Measurements from ENCODE around the gene MEIS1. TPM values are rescaled to one million over a fixed set of nuclear protein-coding genes. Genes with fewer than 3 reads are reported as not detected.
A peak's percentile ranks its signal among the peaks of the same experiment; 100 is the strongest.
"Not testable (repeated sequence)": the region's sequence is repeated elsewhere in the genome, so short reads cannot be mapped to it uniquely, and the experiment has no call there.

Gene MEIS1
- total RNA-seq, 1 experiment from 2014 or later = 11.5 TPM

DNA sequence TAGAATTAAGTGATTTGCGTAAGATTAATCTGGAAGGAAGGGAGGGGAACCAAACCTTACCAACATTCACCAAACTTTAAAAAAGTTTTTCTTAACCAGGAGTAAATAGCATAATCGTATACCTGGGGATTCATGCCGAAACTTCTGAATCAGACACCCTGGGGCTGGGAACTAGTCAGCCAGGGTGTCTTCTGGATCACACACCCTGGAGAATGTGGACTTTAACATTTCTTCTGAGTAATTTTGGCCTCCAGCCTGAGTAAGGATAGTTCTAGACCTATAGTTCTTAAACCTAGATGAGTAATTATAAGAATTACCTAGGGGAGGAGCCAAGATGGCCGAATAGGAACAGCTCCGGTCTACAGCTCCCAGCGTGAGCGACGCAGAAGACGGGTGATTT is 44.1 kb upstream of the MEIS1 start:
- no TSS peak for BruUV-seq (replicated peaks)
- intact Hi-C loops (cut with micrococcal nuclease; ENCODE audit: unreplicated experiment) = no loop called here
- peak overlapping the region; percentile 61 for H3K27ac Mint-ChIP-seq (ENCODE audit: unreplicated experiment)
- no peak for DNase-seq
- peak overlapping the region; percentile 63 for H3K4me3 Mint-ChIP-seq (ENCODE audit: low read depth, unreplicated experiment)
- H3K36me3 Mint-ChIP-seq (ENCODE audit: insufficient read depth, unreplicated experiment) = peaks cover 12% of the 10 kb centered on the region
- no peaks in the 10 kb centered on the region for H3K27me3 Mint-ChIP-seq (ENCODE audit: unreplicated experiment)
- H3K4me1 Mint-ChIP-seq (ENCODE audit: low read depth, unreplicated experiment) = peaks cover 10% of the 10 kb centered on the region
- peaks cover 4% of the 10 kb centered on the region for H3K9me3 Mint-ChIP-seq (ENCODE audit: low read depth, unreplicated experiment)
- CTCF ChIA-PET = no interaction called here
- TF ChIP-seq, protein P1, sequence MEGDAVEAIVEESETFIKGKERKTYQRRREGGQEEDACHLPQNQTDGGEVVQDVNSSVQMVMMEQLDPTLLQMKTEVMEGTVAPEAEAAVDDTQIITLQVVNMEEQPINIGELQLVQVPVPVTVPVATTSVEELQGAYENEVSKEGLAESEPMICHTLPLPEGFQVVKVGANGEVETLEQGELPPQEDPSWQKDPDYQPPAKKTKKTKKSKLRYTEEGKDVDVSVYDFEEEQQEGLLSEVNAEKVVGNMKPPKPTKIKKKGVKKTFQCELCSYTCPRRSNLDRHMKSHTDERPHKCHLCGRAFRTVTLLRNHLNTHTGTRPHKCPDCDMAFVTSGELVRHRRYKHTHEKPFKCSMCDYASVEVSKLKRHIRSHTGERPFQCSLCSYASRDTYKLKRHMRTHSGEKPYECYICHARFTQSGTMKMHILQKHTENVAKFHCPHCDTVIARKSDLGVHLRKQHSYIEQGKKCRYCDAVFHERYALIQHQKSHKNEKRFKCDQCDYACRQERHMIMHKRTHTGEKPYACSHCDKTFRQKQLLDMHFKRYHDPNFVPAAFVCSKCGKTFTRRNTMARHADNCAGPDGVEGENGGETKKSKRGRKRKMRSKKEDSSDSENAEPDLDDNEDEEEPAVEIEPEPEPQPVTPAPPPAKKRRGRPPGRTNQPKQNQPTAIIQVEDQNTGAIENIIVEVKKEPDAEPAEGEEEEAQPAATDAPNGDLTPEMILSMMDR (IDR thresholded peaks at IDR 0.05; ENCODE audit: unreplicated experiment) = no peak

DNA sequence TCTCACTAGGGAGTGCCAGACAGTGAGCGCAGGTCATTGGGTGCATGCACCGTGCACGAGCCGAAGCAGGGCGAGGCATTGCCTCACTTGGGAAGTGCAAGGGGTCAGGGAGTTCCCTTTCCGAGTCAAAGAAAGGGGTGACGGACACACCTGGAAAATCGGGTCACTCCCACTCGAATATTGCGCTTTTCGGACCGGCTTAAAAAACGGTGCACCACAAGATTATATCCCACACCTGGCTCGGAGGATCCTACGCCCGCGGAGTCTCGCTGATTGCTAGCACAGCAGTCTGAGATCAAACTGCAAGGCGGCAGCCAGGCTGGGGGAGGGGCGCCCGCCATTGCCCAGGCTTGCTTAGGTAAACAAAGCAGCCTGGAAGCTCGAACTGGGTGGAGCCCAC is 43.7 kb upstream of the MEIS1 start:
- H3K27me3 Mint-ChIP-seq (ENCODE audit: unreplicated experiment); CTCF ChIA-PET; intact Hi-C loops (cut with micrococcal nuclease; ENCODE audit: unreplicated experiment); BruUV-seq (replicated peaks); H3K4me1 Mint-ChIP-seq (ENCODE audit: low read depth, unreplicated experiment); H3K9me3 Mint-ChIP-seq (ENCODE audit: low read depth, unreplicated experiment); DNase-seq: not testable (repeated sequence)
- peak overlapping the region; percentile 61 for H3K27ac Mint-ChIP-seq (ENCODE audit: unreplicated experiment)
- H3K36me3 Mint-ChIP-seq (ENCODE audit: insufficient read depth, unreplicated experiment) = peaks cover 12% of the 10 kb centered on the region
- peak overlapping the region; percentile 63 for H3K4me3 Mint-ChIP-seq (ENCODE audit: low read depth, unreplicated experiment)

DNA sequence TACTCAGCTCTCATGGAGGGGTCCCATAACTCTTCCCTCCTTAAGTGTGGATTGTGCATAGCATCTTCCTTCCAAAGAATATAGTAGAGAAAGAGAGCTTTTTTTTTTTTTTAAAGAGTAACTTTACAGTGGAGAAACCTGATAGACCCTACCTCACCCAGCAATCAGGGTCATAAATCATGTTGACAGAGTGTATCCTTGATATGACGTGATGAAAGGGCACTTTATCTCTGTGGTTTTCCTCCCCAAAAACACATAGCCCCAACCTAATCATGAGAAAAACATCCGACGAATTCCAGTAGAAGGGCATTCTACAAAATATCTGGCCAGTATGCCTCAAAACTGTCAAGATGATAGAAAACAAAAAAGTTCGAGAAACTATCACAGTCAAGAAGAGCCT is 29.5 kb upstream of the MEIS1 start:
- Mint-ChIP-seq H3K27ac (ENCODE audit: unreplicated experiment) (no peak overlapping the region), H3K27me3 (ENCODE audit: unreplicated experiment) (no peaks in the 10 kb centered on the region), H3K36me3 (ENCODE audit: insufficient read depth, unreplicated experiment) (no peaks in the 10 kb centered on the region), H3K4me1 (ENCODE audit: low read depth, unreplicated experiment) (no peaks in the 10 kb centered on the region), H3K4me3 (ENCODE audit: low read depth, unreplicated experiment) (no peak overlapping the region), H3K9me3 (ENCODE audit: low read depth, unreplicated experiment) (no peaks in the 10 kb centered on the region)
- BruUV-seq (replicated peaks) = no TSS peak
- CTCF ChIA-PET = no interaction called here
- intact Hi-C loops (cut with micrococcal nuclease; ENCODE audit: unreplicated experiment) = loop anchor here (5.0 kb wide), 1 partner anchor 73 kb away; no protein-coding TSS in a partner anchor
- DNase-seq = no peak
- TF ChIP-seq, protein P1 (IDR thresholded peaks at IDR 0.05; ENCODE audit: unreplicated experiment) = no peak

DNA sequence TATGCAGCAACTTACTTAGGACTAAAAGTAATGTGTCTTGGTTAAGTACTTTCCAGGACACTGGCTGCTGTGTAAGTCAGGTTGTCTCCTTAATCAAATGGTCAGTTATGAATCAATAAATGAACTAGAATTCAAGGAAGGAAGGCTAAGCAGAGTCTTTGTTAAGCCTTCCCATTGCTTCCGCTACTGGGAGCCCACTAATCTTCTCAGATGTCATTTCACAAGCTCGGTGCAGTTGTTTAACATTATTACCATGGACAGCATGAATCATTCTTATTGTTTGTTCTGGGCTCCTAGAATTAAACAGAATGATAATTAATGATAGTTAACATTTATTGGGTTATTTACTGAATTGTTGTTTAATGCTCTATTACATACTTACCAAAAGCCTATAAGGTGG is 26.0 kb upstream of the MEIS1 start:
- no peaks in the 10 kb centered on the region for H3K36me3 Mint-ChIP-seq (ENCODE audit: insufficient read depth, unreplicated experiment)
- DNase-seq = no peak
- no TSS peak for BruUV-seq (replicated peaks)
- H3K27ac Mint-ChIP-seq (ENCODE audit: unreplicated experiment) = no peak overlapping the region
- H3K4me1 Mint-ChIP-seq (ENCODE audit: low read depth, unreplicated experiment) = no peaks in the 10 kb centered on the region
- no peaks in the 10 kb centered on the region for H3K27me3 Mint-ChIP-seq (ENCODE audit: unreplicated experiment)
- intact Hi-C loops (cut with micrococcal nuclease; ENCODE audit: unreplicated experiment) = loop anchor here (5.0 kb wide), 1 partner anchor 77 kb away; no protein-coding TSS in a partner anchor
- CTCF ChIA-PET = no interaction called here
- TF ChIP-seq, protein P1 (IDR thresholded peaks at IDR 0.05; ENCODE audit: unreplicated experiment) = no peak
- H3K9me3 Mint-ChIP-seq (ENCODE audit: low read depth, unreplicated experiment) = no peaks in the 10 kb centered on the region
- no peak overlapping the region for H3K4me3 Mint-ChIP-seq (ENCODE audit: low read depth, unreplicated experiment)

DNA sequence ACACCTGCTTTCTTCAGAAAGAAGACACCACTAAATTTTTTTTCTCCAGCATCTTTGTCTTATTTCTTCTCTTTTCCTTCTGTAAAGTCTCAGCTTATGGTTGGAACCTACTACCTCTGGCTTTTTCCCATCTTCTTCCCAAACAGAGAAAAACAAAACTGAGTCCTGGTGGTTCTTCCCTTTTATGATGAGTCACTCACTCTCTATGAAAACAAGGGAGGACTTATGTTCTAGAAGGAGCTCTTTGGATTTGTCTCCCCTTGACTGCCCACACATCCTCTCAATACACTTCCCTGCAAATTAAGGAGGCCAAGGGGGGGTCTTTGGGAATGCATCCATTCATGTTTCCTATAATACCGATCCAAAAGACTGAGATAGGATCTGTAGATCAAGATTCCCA is 22.1 kb upstream of the MEIS1 start:
- Mint-ChIP-seq H3K4me3 (ENCODE audit: low read depth, unreplicated experiment) (no peak overlapping the region), H3K27me3 (ENCODE audit: unreplicated experiment) (no peaks in the 10 kb centered on the region), H3K9me3 (ENCODE audit: low read depth, unreplicated experiment) (no peaks in the 10 kb centered on the region), H3K36me3 (ENCODE audit: insufficient read depth, unreplicated experiment) (no peaks in the 10 kb centered on the region), H3K27ac (ENCODE audit: unreplicated experiment) (no peak overlapping the region), H3K4me1 (ENCODE audit: low read depth, unreplicated experiment) (no peaks in the 10 kb centered on the region)
- intact Hi-C loops (cut with micrococcal nuclease; ENCODE audit: unreplicated experiment) = no loop called here
- no peak for DNase-seq
- TF ChIP-seq, protein P1 (IDR thresholded peaks at IDR 0.05; ENCODE audit: unreplicated experiment) = no peak
- CTCF ChIA-PET = no interaction called here
- BruUV-seq (replicated peaks) = no TSS peak

Measured in Calu3 (cell line).